COLO829 (cell line): Measurements from ENCODE around the gene DCST1.
A peak's percentile ranks its signal among the peaks of the same experiment; 100 is the strongest.

ENCODE experiments used
- DNase-seq: peaks from one replicate; pipeline ENCODE4 v3.0.0; 2012; ENCODE audit warnings: low spot score

DCST1 gene

DNA sequence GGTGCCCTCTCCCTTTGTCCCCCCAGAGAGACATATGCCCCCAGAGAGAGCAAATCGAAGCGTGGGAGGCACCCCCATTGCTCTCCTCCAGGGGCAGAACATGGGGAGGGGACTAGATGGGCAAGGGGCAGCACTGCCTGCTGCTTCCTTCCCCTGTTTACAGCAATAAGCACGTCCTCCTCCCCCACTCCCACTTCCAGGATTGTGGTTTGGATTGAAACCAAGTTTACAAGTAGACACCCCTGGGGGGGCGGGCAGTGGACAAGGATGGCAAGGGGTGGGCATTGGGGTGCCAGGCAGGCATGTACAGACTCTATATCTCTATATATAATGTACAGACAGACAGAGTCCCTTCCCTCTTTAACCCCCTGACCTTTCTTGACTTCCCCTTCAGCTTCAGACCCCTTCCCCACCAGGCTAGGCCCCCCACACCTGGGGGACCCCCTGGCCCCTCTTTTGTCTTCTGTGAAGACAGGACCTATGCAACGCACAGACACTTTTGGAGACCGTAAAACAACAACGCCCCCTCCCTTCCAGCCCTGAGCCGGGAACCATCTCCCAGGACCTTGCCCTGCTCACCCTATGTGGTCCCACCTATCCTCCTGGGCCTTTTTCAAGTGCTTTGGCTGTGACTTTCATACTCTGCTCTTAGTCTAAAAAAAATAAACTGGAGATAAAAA lies 53.4 kb downstream of the DCST1 start:
- no peak for DNase-seq

DNA sequence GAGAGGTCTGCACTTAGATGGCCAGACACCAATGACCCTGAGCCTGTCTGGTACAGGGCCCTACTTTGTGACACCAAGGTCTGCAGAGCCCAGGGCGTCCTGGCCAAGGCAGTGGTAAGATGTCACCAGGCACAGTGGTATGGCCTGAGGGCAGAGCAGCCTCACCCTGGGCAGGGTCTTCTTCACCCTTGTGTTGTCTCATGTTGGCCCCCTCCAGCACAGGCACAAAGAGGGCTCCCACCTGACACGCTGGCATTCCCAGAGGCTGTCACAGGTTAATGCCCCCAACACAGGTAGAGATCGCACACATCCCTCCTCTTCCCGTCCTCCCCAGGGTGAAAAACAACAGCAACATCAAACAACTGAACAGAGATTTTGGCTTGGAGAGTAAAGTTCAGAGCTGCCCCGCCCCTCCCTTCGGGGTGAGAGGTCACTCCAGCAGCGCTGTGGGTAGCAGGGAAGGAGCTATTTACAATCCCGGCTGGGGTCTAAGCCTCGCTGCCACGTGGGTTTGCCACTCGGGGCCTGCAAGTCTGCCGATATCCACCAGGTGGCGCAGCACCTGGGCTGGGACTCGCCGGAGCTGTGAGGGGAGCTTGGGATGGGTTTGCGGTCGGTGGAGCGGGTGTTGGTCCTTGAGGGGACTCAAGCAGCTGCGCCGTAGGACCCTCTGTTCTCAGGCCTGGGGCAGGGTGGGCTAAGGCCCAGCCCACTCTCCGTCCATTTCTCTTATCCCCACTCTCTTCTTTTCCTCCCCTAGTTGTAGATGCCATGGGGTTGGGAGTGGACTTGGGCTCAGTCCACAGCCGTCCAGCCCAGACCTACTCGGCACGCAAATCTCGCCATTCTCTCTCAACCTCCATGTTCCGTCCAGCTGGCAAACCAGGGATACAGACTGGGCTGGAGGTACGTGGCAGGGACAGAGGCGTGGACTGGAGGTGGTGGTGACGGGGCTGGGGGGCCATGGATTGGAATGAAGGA lies 57.7 kb downstream of the DCST1 start:
- peak; percentile 71 for DNase-seq

DNA sequence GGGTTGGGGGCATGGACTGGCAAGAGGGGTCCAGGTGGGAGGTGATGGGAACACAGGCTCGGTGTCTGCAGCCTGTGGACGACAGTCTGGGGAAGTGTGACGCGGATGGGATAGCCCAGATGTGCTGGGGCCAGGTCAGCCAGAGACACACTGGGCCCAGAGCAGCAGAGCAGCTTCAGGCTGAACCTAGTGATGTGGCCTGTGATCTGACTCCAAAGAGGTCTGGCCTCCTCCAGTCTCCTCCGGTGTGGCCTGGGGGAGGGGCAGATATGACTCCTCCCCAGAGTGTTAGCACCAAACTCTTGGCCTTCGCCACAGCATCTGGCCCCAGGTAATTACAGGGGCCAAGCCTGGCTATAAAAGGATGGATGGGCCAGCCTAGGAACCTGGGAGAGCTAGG lies 58.5 kb downstream of the DCST1 start:
- DNase-seq: no peak

DNA sequence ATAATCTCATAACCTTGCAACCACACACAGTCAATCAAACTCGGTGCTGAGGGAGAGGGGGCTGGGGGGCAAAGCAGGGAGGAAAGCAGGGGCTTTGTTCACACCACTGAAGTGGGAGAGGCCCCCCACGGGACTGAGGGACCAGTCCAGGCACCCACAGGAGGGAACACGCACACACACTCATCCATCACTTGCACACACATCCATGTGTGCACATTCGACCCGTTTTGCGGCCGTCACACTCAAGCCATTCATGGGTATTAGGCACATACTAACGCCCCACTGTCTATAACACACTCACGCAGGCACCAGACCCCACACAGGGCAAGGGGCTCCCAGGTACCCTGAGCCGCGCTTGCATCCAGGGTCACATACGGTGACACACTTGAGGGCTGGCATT lies 59.0 kb downstream of the DCST1 start:
- DNase-seq: no peak

DNA sequence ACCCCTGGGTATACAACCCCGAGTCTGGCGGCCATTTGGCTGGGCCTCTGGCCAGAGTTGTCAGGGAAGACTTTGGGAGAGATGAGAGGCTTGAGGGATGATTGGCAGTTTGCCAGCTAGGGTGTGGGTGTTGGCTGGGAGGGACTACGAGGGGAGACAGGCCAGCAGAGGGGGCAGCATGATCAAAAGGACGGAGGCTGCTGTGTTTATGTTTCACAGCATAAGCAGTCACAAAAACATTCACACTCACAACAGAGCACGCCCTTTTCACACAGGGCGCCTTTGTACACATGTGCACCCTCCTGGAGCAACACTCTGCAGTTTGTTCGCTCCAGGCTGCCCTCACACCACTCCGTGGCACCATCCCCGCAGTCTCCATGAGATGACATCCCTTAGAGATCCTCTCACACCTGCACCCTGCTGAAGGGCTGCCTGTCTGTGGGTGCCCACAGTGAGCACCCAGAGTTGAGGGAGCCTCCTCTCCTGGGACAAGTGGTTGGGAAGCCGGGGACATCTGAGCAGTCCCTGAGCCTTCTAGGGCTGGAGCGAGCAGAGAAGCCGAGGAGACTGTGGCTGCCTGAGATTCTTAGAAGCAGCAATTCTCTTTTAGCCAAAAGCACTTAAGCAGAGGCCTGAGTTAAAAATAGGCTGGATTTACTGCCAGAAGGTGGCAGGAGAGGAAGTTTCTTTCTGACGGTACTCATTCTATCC lies 60.4 kb downstream of the DCST1 start:
- no peak for DNase-seq

DNA sequence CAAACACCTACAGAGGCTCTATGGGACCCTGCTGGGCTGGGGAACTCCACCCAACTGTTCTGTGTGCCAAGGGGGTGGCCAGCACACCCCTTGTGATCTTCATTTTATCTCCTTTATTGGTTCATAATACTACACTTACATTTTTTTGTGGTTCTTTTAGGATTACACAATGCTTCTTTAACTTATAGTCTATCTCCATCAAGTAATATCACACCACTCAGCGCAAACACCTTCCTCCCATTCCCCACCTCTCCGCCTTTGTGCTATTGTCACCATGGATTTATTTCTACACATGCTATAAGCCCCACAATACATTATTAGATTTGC lies 61.0 kb downstream of the DCST1 start:
- DNase-seq: no peak

DNA sequence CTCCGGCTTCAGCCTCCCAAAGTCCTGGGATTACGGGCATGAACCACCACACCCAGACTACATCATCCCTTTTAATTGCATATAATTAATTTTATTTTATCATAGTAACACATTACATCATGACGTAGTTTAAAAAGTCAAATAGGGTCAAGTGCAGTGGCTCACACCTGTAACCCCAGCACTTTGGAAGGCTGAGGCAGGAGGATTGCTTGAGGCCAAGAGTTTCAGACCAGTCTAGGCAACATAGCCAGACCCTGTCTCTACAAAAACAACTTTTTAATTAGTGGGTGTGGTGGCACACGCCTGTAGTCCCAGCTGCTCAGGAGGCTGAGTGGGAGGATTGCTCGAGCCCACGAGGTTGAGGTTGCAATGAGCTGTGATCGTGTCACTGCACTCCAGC lies 65.7 kb downstream of the DCST1 start:
- no peak for DNase-seq
